Kidney epithelial cell (primary cell): Measurements from ENCODE around the gene TMEM169. TPM values are rescaled to one million over a fixed set of nuclear protein-coding genes. Genes with fewer than 3 reads are reported as not detected.

Experiments
- DNase-seq: peaks from one replicate; pipeline ENCODE4 v3.0.0-alpha.2; 2010; ENCODE audit warnings: low read depth
- H3K27me3 ChIP-seq: 2 replicates; pipeline ENCODE4 v1.6.0; 2011; ENCODE audit warnings: low read length; ENCODE audit not compliant: control insufficient read depth, insufficient read depth
- H3K36me3 ChIP-seq: 2 replicates; pipeline ENCODE4 v1.5.1; 2011; ENCODE audit warnings: low read length; ENCODE audit not compliant: control insufficient read depth, insufficient read depth
- H3K4me3 ChIP-seq: 2 replicates; pipeline ENCODE4 v1.5.1; 2011; ENCODE audit warnings: low read depth, mild to moderate bottlenecking, control low read depth, low read length
- CTCF ChIP-seq: IDR thresholded peaks from 2 replicates; pipeline ENCODE4 v1.5.1; 2011; ENCODE audit warnings: mild to moderate bottlenecking, moderate library complexity, low read length, control low read depth, inconsistent platforms; ENCODE audit not compliant: insufficient read depth, poor library complexity, severe bottlenecking
- total RNA-seq: library from RNA; depleted of rRNA; stranded (reverse); fragments of >200 nt; gene quantifications from 2 replicates; pipeline ENCODE4 v1.2.3, GENCODE V29; 2015

Gene TMEM169
- total RNA-seq, 1 donor from 2014 or later = 4.6 TPM

GRCh38 chr2:216117561-216118340 is 36.0 kb downstream of the TMEM169 start:
- TF ChIP-seq CTCF = no peak
- Histone ChIP-seq H3K36me3 (peaks cover 2% of the 10 kb centered on the region), H3K27me3 (no peaks in the 10 kb centered on the region), H3K4me3 (no peak overlapping the region)
- no peak for DNase-seq

GRCh38 chr2:216118474-216118873 is 36.8 kb downstream of the TMEM169 start:
- Histone ChIP-seq H3K36me3 (peaks cover 3% of the 10 kb centered on the region), H3K27me3 (no peaks in the 10 kb centered on the region), H3K4me3 (no peak overlapping the region)
- no peak for DNase-seq
- TF ChIP-seq CTCF = no peak

GRCh38 chr2:216119146-216119545 is 37.4 kb downstream of the TMEM169 start:
- peaks cover 2% of the 10 kb centered on the region for H3K36me3 ChIP-seq
- DNase-seq = no peak
- no peaks in the 10 kb centered on the region for H3K27me3 ChIP-seq
- TF ChIP-seq CTCF = no peak
- H3K4me3 ChIP-seq = no peak overlapping the region

GRCh38 chr2:216119986-216120385 is 38.3 kb downstream of the TMEM169 start:
- no peak for TF ChIP-seq CTCF
- Histone ChIP-seq H3K36me3 (peaks cover 1% of the 10 kb centered on the region), H3K4me3 (no peak overlapping the region), H3K27me3 (no peaks in the 10 kb centered on the region)
- no peak for DNase-seq

GRCh38 chr2:216121255-216121654 is 39.5 kb downstream of the TMEM169 start:
- H3K27me3 ChIP-seq = no peaks in the 10 kb centered on the region
- H3K36me3 ChIP-seq = peaks cover 1% of the 10 kb centered on the region
- H3K4me3 ChIP-seq = no peak overlapping the region
- no peak for DNase-seq
- TF ChIP-seq CTCF = no peak

- H3K4me3 ChIP-seq = no peak overlapping the region
- no peak for TF ChIP-seq CTCF
- DNase-seq = no peak
- H3K27me3 ChIP-seq = no peaks in the 10 kb centered on the region
- peaks cover 1% of the 10 kb centered on the region for H3K36me3 ChIP-seq
These were observed 45.2 kb downstream of the TMEM169 start for GRCh38 chr2:216126943-216127342.
